Choroid plexus epithelial cell (primary cell): ENCODE measurements around the gene ITM2B.
"Not testable (repeated sequence)": the region's sequence is repeated elsewhere in the genome, so short reads cannot be mapped to it uniquely, and the experiment has no call there.

Source experiments
- DNase-seq: peaks from one replicate; pipeline ENCODE4 v3.0.0-alpha.2; 2010; ENCODE audit warnings: low read depth
- H3K4me3 ChIP-seq: 2 replicates; pipeline ENCODE4 v1.5.1; 2011; ENCODE audit warnings: low read depth, mild to moderate bottlenecking, control low read depth, low read length, moderate library complexity
- CTCF ChIP-seq: conservative IDR thresholded peaks from 2 replicates; pipeline ENCODE4 v1.5.1; 2011; ENCODE audit warnings: low read depth, mild to moderate bottlenecking, control low read depth, inconsistent platforms, low read length, moderate library complexity

ITM2B gene

GRCh38 chr13:48235341-48236135, 2.5 kb downstream of the ITM2B start:
- peak overlapping the region; percentile 99 for H3K4me3 ChIP-seq
- peak; percentile 34 for DNase-seq
- no peak for TF ChIP-seq CTCF

GRCh38 chr13:48236528-48237353, 3.7 kb downstream of the ITM2B start:
- TF ChIP-seq CTCF: no peak
- H3K4me3 ChIP-seq: peak overlapping the region; percentile 9
- peak; percentile 84 for DNase-seq

GRCh38 chr13:48239369-48239768, 6.4 kb downstream of the ITM2B start:
- DNase-seq, H3K4me3 ChIP-seq: not testable (repeated sequence)

GRCh38 chr13:48241651-48242050, 8.6 kb downstream of the ITM2B start:
- no peak overlapping the region for H3K4me3 ChIP-seq
- no peak for DNase-seq
- no peak for TF ChIP-seq CTCF

GRCh38 chr13:48242677-48243076, 9.7 kb downstream of the ITM2B start:
- no peak for DNase-seq
- TF ChIP-seq CTCF: no peak
- H3K4me3 ChIP-seq: no peak overlapping the region

GRCh38 chr13:48244159-48244558, 11.2 kb downstream of the ITM2B start:
- TF ChIP-seq CTCF: no peak

GRCh38 chr13:48246102-48246501, 13.1 kb downstream of the ITM2B start:
- no peak overlapping the region for H3K4me3 ChIP-seq
- TF ChIP-seq CTCF: no peak
- no peak for DNase-seq

More at GRCh38 chr13:48244159-48244558, 11.2 kb downstream of the ITM2B start:
- H3K4me3 ChIP-seq: no peak overlapping the region
- no peak for DNase-seq
